C4-2B (cell line): Measurements from ENCODE around the gene TBC1D22A.

Source experiments
- CTCF ChIP-seq: fragments of 450-650 bp; conservative IDR thresholded peaks from 2 replicates; pipeline ENCODE4 v1.5.1; 2017; ENCODE audit warnings: mild to moderate bottlenecking
- ZFX ChIP-seq: fragments of 450-650 bp; IDR thresholded peaks from 2 replicates; pipeline ENCODE4 v1.6.1; 2017

- TF ChIP-seq CTCF (no peak), ZFX (no peak)
These were observed 152.0 kb downstream of the TBC1D22A start for GRCh38 chr22:46914481-46914880.
